IPS DF 19.7 (cell line): Measurements from ENCODE around the gene AGBL3.
"Not testable (repeated sequence)": the region's sequence is repeated elsewhere in the genome, so short reads cannot be mapped to it uniquely, and the experiment has no call there.

Experiments
- DNase-seq: peaks from one replicate; pipeline ENCODE4 v3.0.0-alpha.2; 2013; ENCODE audit warnings: low read depth, low spot score

AGBL3 gene

DNA sequence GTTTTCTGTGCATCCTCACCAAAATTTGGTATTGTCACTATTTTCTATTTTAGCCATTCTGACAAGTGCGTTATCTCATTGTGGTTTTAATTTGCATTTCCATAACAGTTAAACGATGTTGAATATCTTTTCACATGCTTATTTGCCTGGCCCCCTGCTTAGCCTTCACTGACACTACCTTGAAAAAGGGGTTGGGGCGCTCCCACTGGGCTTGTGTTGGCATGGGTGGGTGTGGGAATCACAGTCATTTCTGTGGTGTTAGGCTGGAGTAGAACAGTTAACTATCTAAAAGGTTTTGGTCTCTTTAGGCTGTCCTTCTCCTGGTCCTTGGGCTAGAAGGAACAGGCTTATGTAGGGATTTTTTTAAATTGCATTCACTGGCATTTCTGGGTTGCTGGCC lies 89.4 kb downstream of the AGBL3 start:
- DNase-seq: no peak

DNA sequence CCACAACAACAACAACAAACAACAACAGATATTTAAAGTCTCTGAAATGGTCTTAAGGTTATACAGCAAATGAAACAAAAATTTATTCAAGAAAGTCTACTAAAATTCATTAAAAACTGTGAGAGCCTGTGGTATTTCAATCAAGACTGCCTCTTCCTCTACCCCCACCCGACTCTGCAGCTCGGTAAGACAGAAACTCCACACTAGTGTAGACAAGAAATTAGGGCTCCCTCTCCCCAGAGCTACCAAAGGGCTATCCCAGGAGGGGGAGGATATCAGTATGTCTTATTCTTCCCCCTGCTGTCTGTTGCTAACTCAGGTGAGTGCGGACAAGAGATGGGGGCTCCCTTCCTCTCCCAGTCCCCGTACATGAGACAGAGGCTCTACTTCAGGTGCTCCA lies 90.6 kb downstream of the AGBL3 start:
- DNase-seq: no peak

DNA sequence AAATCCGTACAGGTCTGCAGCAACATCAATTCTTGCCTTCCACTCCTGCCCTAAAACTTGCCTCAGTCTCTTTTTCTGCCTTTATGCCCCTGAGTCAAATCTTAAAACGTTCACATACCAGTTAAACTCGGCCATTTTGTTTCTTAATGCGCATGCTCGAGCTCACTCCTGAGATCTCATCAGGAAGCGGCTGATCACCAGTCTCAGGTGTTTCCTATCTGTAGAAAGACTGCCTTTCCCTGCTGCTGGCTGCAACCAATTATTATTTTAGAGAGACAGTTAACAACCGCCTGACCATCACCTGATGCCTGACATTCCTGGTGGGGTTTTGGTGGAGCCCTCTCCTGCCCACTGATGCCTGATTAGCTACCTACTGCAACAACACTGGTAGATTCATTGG lies 91.3 kb downstream of the AGBL3 start:
- no peak for DNase-seq

DNA sequence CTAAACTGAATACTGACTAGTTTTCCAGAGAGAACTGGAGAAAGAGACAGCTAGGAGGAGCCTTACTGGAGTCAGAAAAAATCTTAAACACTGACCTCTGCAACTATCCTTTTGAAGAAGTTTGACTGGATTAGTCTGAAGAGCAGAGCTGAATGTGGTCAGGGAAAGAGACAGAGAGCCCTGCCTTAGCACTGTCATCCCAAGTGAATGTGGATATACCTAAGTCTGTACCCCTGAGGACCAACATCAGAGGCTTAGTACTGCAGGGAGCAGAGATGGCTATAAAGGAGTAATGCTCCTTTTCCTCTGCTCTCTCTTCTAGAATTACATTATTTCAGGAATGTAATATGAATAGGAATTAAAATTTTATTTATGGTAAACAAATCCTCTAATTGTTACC lies 91.7 kb downstream of the AGBL3 start:
- no peak for DNase-seq

DNA sequence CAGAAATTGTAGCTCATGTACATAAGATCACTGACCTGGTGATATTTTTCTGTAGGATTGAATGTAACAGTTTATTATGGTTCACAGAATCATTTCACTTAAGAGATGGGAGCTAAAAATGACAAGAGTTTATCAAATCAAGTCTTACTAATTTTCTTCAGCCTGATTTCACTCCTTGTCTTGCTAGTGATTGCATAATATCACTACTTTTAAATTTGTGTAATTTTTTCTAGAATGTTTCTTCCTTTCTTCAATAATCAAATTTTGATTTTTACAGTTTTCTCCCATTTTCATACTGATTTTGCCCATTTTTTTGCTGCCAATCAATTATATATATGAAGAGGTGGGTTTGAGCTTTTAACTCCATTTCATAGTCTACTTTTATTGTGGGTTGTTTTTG lies 92.8 kb downstream of the AGBL3 start:
- no peak for DNase-seq

DNA sequence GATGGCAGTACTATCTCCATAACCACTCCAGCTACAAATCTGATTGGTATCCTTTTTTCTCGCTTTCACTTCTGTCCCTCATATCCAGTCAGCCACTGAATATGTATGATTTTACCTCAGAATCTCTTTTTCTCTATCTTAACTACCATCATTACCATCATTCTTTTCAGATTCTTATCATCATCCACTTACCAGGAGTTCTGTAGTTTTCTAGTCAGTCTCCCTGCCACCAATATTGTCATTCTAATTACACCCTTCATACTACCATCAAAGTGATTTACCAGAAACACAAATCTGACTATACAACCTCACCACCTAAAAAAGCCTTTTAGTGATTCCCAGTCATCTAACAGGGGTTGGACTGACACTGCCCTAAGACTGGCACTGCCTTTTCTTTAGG lies 96.7 kb downstream of the AGBL3 start:
- no peak for DNase-seq

DNA sequence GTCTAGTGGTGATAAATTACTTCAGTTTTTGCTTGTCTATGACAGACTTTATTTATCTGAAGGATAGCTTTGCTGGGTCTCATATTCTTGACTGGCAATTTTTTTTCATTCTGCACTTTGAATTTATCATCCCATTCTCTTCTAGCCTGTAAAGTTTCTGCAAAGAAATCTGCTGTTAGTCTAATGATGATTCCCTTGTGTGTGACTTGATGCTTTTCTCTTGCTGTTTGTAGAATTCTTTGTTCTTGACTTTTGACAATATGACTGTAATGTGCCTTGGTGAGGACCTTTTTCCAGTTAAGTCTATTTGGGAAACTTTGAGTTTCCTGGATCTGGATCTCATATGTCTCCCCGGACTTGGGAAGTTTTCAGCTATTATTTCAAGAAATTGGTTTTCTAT lies 102.3 kb downstream of the AGBL3 start:
- DNase-seq: no peak

DNA sequence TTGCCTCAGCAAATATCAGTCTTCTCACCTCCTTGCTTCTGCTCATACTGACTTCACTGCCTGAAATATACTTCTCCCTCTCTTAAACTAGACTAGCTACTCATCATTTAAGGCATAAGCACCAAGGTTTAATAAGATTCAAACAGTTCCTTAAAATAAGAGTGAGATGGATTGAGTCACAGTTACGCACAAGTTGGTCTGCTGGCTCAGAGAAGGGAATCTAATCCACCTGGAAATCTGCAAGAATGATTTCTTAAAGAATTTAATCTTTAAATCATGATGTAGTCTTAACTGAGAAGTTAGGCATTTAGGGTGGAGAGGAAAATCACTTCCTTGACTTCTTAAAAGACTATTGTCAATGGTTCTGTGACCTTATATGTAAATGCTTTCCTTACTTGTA lies 105.4 kb downstream of the AGBL3 start:
- no peak for DNase-seq

DNA sequence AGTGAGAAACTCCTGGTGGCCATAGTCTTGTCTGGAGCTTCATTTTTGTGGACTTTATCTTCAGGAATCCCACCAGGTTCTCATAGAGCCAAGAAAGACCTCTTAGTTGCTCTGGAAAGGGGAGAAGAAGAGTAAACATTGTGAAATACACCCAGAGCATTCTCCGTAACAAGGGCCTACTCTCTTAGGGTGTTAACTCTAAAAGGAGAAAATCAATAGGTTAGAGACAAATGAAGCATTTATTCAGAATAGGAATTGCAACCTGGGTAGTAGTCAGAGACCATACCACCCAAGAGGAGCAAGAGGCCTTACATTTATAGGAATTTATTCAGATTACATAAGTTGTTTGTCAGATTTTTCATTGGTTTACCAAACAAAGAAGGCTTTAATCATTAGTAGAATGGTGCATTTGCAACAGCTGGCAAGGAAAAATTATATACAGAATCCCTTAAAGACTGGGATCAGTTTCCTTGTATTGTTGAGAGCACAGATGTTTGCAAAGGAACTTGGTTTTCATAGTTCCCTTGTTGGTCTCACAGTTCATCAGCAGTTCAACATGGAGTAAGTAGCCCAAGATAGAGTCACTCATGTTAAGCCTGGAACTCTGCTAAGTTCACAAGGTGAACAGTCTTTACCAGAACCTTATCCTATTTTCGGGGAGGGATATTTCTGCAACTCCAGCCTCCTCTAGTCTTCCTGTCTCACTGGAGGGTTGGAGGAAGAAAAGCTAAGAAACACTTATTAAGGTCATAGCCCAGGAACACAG lies 108.3 kb downstream of the AGBL3 start:
- DNase-seq: no peak

DNA sequence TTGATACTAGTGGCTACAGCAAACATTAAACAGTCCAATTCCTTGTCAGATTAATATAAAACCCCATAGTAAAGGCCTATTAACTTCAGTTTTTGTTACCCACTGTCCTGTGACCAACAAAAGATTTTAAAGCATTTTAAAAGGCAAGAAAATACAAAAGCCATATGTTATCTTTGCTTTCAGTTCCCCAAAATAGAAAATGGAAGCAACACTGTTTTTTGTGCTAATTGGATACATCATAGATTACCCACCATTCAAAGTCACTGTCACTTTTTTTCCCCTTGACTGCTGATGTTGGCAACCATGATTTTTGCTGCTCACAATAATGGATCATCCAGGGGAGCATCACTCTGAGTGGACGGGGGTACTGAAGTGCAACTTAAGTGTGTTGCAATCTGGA lies 109.1 kb downstream of the AGBL3 start:
- no peak for DNase-seq

DNA sequence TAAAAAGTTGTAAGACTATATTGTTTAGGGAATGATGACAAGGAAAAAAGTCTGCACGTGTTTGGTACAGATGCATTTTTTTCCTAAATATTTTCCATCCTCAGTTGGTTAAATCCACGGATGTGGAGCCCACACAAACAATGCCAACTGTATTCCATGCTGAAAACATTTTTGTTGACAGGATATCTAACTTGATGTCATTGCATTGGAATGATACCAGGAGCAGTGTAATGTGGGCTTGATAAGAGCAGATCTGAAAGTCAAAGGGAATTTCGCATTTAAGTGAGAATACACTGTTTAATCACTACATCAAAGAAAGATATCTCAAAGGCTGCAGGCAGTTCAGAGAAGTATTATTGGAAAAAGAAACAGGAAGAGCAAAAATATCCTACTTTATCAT lies 112.1 kb downstream of the AGBL3 start:
- no peak for DNase-seq

DNA sequence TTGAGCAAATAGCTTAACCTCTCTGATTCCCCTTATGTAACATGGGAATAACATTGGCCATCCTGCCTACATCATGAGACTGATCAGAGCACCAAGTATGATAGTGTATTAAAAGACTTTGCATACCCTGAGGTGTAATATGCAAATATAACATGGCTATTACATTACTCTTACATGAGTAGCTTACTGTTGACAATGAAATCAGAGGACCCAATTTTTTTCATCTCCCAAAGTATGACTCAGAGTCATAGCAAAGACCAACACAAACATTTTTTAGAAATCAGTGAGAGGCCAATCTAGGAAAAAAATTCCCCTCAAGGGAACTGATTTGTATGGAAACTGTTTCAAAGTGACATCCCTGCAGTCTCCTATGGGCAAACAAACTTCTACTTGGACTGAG lies 114.5 kb downstream of the AGBL3 start:
- DNase-seq: no peak

DNA sequence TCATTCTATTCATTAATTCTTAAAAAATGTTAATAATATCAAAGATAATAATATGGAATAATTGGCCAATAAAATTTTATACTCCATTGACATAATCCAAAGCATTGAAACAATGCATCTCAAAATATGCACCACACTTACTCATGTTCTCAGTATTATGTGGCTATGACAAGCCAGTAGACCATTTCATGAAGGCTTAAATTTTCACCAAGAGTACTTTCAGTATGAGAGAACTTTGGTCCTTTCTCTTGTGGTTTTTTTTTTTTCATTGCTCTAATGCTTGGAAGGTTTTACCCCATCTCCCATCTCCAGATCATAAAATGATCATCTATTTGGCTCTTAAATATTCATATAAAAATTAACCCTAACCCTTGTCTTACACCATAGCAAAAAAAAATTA lies 116.1 kb downstream of the AGBL3 start:
- no peak for DNase-seq

DNA sequence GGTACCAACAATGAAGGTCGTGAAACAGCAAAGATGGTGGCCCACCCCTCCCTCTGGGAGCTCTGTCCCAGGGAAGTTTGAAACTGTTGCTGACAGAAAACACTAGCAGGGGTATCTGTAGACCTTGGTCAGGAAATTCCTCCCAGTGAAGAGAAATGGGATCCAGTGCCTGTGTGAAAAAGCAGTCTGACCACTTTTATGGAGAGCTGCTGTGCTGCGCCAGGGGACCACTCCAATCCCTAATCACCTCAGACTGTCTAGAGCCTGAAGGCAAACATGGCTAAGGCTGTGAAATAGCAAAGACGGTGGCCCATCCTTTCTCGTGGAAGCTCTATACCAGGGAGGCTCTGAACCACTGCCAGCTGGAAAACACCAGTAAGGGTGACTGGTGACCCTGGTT lies 123.3 kb downstream of the AGBL3 start:
- DNase-seq: no peak

DNA sequence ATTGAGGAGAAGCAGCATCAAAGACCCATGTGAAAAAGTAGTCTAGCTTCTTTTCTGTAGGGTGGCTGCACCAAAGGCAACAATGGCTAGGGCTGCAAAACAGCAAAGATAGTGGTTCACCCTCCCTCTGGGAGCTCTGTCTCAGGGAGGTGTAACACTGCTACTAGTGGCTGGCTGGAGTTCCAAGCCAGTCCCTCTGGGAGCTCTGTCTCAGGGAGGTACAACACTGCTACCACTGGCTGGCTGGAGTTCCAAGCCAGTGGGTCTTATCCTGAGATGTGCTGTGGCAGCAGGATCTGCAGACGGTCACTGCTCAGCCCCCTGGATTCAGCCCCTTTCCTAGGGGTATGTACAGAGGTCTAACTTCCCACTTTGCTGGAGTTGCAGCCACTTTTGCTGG lies 123.7 kb downstream of the AGBL3 start:
- DNase-seq: no peak

DNA sequence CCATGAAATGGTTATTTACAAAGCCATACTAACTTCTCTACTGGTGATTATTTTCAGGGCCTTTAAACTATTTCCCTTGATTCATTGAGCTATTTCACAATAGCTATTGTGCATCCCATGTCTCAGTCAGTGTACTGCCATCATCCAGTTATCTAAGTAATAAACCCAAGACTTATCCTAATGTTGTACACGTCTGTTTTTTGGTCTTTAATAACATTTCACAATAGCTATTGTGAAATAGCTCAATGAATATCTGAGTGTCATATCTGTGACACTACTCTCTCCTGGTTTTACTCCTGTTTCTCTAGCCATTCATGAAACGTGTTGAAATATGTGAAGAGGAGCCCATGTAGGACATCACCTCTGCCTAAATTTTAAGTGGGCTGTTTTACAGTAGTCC lies 125.1 kb downstream of the AGBL3 start:
- DNase-seq: no peak

DNA sequence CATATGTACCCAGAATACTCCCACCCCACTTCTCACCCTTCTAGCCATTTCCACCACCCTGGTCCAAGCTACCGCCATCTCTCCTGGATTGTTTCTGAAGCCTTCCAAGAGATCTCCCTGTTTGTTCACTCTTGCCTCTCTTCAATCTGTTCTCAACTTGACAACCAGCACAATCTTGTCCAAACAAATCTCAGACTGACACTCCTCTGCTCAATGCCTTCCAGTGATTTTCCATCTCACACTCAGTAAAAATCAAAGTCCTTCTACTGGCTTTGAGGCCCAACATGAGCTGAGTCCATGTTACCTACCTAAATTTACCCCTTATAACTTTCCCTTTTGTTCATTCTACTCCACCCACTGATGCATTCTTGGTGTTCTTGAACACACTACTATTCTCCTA lies 128.3 kb downstream of the AGBL3 start:
- DNase-seq: no peak

DNA sequence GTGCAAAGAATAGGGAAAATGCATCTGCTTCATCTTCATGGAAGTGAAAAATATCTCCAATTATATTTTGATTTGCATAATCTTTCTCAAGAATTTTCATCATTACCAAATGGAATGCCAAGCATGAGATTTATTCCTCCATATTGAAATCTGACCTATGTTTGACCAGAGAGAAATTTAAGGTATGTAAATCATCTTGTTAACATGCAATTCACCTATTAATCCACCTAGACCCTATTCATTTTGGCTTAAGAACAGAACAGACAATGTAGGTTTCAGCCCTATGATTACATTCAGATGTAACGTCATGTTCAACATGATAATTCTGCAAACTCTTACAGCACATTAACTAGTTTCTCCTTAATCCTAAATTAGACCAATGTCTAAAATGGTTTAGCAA lies 130.8 kb downstream of the AGBL3 start:
- DNase-seq: no peak

DNA sequence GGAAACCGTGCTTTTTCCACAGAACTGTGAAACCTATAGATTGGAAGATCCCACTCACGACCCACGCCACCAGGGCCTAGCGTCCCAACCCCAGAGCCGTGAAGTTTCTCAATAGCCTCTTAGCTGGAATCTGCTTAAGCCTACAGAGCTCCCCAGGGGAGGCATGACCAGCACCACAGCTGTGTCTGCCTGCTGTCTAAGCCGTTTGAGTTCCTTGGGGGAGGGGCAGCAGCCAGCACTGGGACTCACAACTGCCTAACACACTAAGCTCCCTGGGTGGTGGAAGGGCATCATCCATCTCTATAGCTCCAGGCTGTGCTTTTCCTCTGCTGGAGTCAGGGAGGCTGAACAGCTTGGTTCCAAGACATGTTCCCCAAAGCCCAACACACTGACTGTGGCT lies 135.6 kb downstream of the AGBL3 start:
- DNase-seq: no peak

DNA sequence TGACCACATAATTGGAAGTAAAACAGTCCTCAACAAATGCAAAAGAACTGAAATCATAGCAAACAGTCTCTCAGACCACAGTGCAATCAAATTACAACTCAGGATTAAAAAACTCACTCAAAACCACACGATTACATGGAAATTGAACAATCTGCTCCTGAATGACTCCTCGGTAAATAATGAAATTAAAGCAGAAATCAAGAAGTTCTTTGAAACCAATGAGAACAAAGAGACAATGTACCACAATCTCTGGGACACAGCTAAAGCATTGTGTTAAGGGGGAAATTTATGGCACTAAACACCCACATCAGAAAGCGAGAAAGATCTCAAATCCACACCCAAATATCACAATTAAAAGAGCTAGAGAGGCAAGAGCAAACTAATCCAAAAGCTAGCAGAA lies 138.3 kb downstream of the AGBL3 start:
- not testable (repeated sequence) for DNase-seq

DNA sequence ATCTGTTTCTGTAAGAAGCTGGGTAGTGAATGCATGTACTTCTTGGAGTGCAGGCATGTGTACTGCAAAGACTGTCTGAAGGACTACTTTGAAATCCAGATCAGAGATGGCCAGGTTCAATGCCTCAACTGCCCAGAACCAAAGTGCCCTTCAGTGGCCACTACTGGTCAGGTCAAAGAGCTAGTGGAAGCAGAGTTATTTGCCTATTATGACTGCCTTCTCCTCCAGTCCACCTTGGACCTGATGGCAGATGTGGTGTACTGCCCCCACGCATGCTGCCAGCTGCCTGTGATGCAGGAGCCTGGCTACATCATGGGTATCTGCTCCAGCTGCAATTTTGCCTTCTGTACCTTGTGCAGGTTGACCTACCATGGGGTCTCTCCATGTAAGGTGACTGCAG lies 142.6 kb downstream of the AGBL3 start:
- DNase-seq: no peak

DNA sequence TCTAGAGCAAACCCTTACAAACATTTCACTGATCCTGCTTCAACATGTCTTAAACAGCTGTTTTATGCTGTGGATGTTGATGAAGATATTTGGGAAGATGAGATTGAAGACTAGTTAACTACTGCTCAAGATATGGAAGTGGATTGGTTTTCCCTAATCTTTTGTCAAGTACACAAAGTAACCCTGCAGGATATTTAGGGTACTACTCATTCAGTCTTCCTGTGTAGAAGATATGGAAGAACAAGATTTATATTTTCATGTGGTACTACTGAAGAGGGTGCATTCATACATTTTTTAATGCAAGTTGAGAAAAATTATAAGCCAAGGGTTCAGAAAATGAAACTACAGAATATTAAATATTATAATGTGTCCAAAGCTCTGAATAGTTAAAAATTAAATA lies 143.3 kb downstream of the AGBL3 start:
- DNase-seq: no peak

DNA sequence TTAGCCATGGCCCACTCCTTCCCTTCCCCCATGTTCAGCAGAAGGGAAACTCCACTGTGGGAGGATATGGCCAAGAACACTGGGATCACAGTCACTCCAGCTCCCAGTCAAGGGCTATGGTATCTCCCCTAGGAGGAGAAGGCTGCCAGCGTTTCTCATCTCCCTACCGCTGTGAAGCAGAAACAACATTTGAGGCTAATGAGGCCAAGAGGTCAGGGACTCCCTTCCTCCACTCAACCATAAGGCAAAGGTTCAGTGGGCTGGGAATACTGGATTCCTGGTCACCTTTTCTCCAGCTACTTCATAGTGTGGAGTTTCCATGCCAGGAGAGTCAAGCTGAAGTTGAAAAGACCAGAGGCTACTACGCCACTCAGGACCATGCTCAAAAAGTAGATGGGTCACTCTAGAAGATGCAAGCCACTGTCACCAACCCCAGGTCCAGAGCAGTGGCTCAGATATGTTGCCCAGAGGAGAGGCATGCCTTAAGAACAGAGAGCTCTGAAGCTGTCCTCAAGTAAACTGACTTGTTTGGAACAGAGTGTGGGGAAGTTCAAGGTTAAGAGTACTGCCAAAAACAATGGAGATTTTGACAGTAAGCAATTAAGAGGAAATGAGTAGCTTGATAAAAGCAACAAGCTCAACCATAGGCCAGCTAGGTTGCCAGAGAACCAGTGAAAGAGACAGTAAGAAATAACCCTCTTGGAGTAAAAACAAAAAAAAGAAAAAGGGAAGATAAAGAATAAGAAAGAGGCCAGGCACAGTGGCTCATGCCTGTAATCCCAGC lies 157.8 kb downstream of the AGBL3 start:
- no peak for DNase-seq
